H1 (cell line): ENCODE data around the gene VEPH1. TPM values are rescaled to one million over a fixed set of nuclear protein-coding genes. Genes with fewer than 3 reads are reported as not detected.

Experiments
- CTCF ChIA-PET: fragments of 300-600 bp; sonication (Branson Sonifier 250); formaldehyde crosslinking; loops from one replicate; lab custom pipeline; 2021; ENCODE audit not compliant: partially characterized antibody; lab: Charles Lee
- POLR2A ChIA-PET: fragments of 300-600 bp; sonication (Branson Sonifier 250); formaldehyde crosslinking; loops from one replicate; lab custom pipeline; 2021; ENCODE audit warnings: inconsistent platforms; ENCODE audit not compliant: partially characterized antibody; lab: Charles Lee
- DNase-seq, 2 experiments: peaks; one replicate each; pipeline versions ENCODE4 v3.0.0 to v3.0.0-alpha.2; 2010 to 2022; ENCODE audit warnings: low spot score in 2 of 2, low read depth in 1 of 2, mixed read lengths in 1 of 2
- FAIRE-seq: peaks from 2 replicates; lab custom pipeline; 2011; peaks lifted over from hg19 to GRCh38; lab: Jason Lieb, UNC
- H2AFZ ChIP-seq: 2 replicates; pipeline ENCODE4 v1.8.1; 2012; ENCODE audit warnings: low read length, inconsistent platforms
- H2AK5ac ChIP-seq: 2 replicates; pipeline ENCODE4 v1.6.1; 2013; ENCODE audit warnings: low read depth, low read length
- H2BK120ac ChIP-seq: replicated peaks from 2 replicates; pipeline ENCODE3; 2013; ENCODE audit warnings: low read depth, low read length, inconsistent platforms
- H2BK12ac ChIP-seq: 2 replicates; pipeline ENCODE4 v1.6.1; 2013; ENCODE audit warnings: low read depth, low read length
- H2BK15ac ChIP-seq: 2 replicates; pipeline ENCODE4 v1.6.1; 2013; ENCODE audit warnings: low read length
- H2BK20ac ChIP-seq: 2 replicates; pipeline ENCODE4 v1.6.1; 2013; ENCODE audit warnings: low read length
- H2BK5ac ChIP-seq: 2 replicates; pipeline ENCODE4 v1.6.1; 2013; ENCODE audit warnings: low read depth, low read length
- H3K14ac ChIP-seq: 2 replicates; pipeline ENCODE4 v1.6.1; 2013; ENCODE audit warnings: inconsistent platforms; ENCODE audit not compliant: insufficient read length
- H3K18ac ChIP-seq: 2 replicates; pipeline ENCODE4 v1.6.1; 2013; ENCODE audit warnings: low read length; ENCODE audit errors: extremely low read depth
- H3K23ac ChIP-seq: 2 replicates; pipeline ENCODE4 v1.6.1; 2013; ENCODE audit warnings: inconsistent platforms; ENCODE audit not compliant: insufficient read length
- H3K23me2 ChIP-seq: 2 replicates; pipeline ENCODE4 v1.6.1; 2013; ENCODE audit warnings: low read depth, low read length
- H3K27ac ChIP-seq: 2 replicates; pipeline ENCODE4 v1.6.1; 2011; ENCODE audit warnings: low read depth, low read length, inconsistent platforms
- H3K27me3 ChIP-seq, 4 experiments: replicated peaks in 1 of 4; 1 replicate in 1 of 4; 2 replicates in 3 of 4; pipeline versions ENCODE4 v1.6.1 to v1.8.1; 2011 to 2013; ENCODE audit warnings: low read length in 3 of 4, mild to moderate bottlenecking in 3 of 4, inconsistent platforms in 2 of 4, mixed read lengths in 2 of 4, moderate library complexity in 1 of 4; ENCODE audit not compliant: control insufficient read depth in 3 of 4, insufficient read depth in 3 of 4; ENCODE audit errors: extremely low read depth in 1 of 4
- H3K36me3 ChIP-seq, 4 experiments: 2 replicates each; pipeline versions ENCODE4 v1.6.1 to v1.8.1; 2011 to 2013; ENCODE audit warnings: mild to moderate bottlenecking in 4 of 4, low read length in 3 of 4, moderate library complexity in 2 of 4, control low read depth in 1 of 4, inconsistent platforms in 1 of 4; ENCODE audit not compliant: insufficient read depth in 4 of 4, control insufficient read depth in 2 of 4
- H3K4ac ChIP-seq: replicated peaks from 2 replicates; pipeline ENCODE3; 2013; ENCODE audit warnings: low read length, low read depth, mixed read lengths, inconsistent platforms; ENCODE audit not compliant: insufficient read length
- H3K4me1 ChIP-seq, 4 experiments: replicated peaks in 1 of 4; 1 replicate in 1 of 4; 2 replicates in 3 of 4; pipeline versions ENCODE4 v1.6.1 to v1.8.1; 2011 to 2013; ENCODE audit warnings: low read length in 3 of 4, inconsistent platforms in 2 of 4, mixed read lengths in 1 of 4; ENCODE audit not compliant: insufficient read depth in 4 of 4, control insufficient read depth in 3 of 4
- H3K4me2 ChIP-seq, 2 experiments: 2 replicates each; pipeline versions ENCODE4 v1.6.1 to v1.8.1; 2011 to 2013; ENCODE audit warnings: low read depth in 2 of 2, low read length in 2 of 2, control low read depth in 1 of 2, inconsistent platforms in 1 of 2, mild to moderate bottlenecking in 1 of 2; ENCODE audit not compliant: insufficient read depth in 1 of 2
- H3K4me3 ChIP-seq, 4 experiments: fragments of 200-600, 300-600 bp in 1 of 4; sonication (generic), shearing (Covaris generic), sonication (Bioruptor Twin) in 1 of 4; 2 replicates each; pipeline versions ENCODE4 v1.5.1 to v1.8.1; 2011 to 2016; ENCODE audit warnings: low read length in 4 of 4, low read depth in 3 of 4, control low read depth in 2 of 4, inconsistent platforms in 2 of 4, mild to moderate bottlenecking in 2 of 4, mixed read lengths in 1 of 4, moderate library complexity in 1 of 4; ENCODE audit not compliant: insufficient read depth in 2 of 4; ENCODE audit errors: extremely low read depth in 1 of 4
- H3K56ac ChIP-seq: replicated peaks from 2 replicates; pipeline ENCODE3; 2013; ENCODE audit warnings: low read depth, mild to moderate bottlenecking, mixed read lengths, low read length, inconsistent platforms; ENCODE audit not compliant: insufficient read length
- H3K79me1 ChIP-seq: 2 replicates; pipeline ENCODE4 v1.6.1; 2013; ENCODE audit warnings: low read depth, low read length, control low read depth
- H3K79me2 ChIP-seq, 2 experiments: 2 replicates each; pipeline versions ENCODE4 v1.6.1 to v1.8.1; 2012 to 2013; ENCODE audit warnings: low read length in 2 of 2, mild to moderate bottlenecking in 2 of 2, inconsistent platforms in 1 of 2; ENCODE audit not compliant: insufficient read depth in 2 of 2, control insufficient read depth in 1 of 2
- H3K9ac ChIP-seq, 4 experiments: replicated peaks in 1 of 4; 1 replicate in 1 of 4; 2 replicates in 3 of 4; pipeline versions ENCODE4 v1.6.1 to v1.8.1; 2011 to 2013; ENCODE audit warnings: low read depth in 3 of 4, low read length in 3 of 4, control low read depth in 2 of 4, mild to moderate bottlenecking in 2 of 4, moderate library complexity in 2 of 4, inconsistent platforms in 1 of 4; ENCODE audit errors: extremely low read depth in 1 of 4
- H3K9me3 ChIP-seq, 2 experiments: 2 replicates each; pipeline versions ENCODE4 v1.6.1 to v1.8.1; 2012 to 2013; ENCODE audit warnings: mild to moderate bottlenecking in 2 of 2, moderate library complexity in 2 of 2, control low read depth in 1 of 2, inconsistent platforms in 1 of 2, low read depth in 1 of 2, low read length in 1 of 2, mixed read lengths in 1 of 2; ENCODE audit not compliant: insufficient read depth in 2 of 2
- H4K20me1 ChIP-seq, 2 experiments: replicated peaks in 1 of 2; 2 replicates each; pipeline versions ENCODE3 to v1.8.1; 2011 to 2013; ENCODE audit warnings: inconsistent platforms in 2 of 2, low read length in 2 of 2, mild to moderate bottlenecking in 1 of 2; ENCODE audit not compliant: insufficient read depth in 2 of 2, control insufficient read depth in 1 of 2
- H4K5ac ChIP-seq: 2 replicates; pipeline ENCODE4 v1.6.1; 2013; ENCODE audit warnings: low read length, low read depth, mixed read lengths, inconsistent platforms; ENCODE audit not compliant: insufficient read length
- H4K8ac ChIP-seq: 2 replicates; pipeline ENCODE4 v1.8.0; 2013; ENCODE audit warnings: mild to moderate bottlenecking, moderate library complexity, low read length, inconsistent platforms; ENCODE audit not compliant: insufficient read depth; ENCODE audit errors: extremely low read depth
- H4K91ac ChIP-seq: replicated peaks from 2 replicates; pipeline ENCODE3; 2013; ENCODE audit warnings: low read length, mixed read lengths, inconsistent platforms; ENCODE audit not compliant: insufficient read length
- ASH2L ChIP-seq: fragments of 200-600, 300-600 bp; sonication (generic); IDR thresholded peaks from one replicate; pipeline ENCODE4 v1.7.1; 2017; ENCODE audit warnings: low read length
- HDAC2 ChIP-seq, 2 experiments: fragments of 300-600 bp in 1 of 2; sonication (generic) in 1 of 2; IDR thresholded peaks; 2 replicates each; pipeline ENCODE4 v1.6.1; 2011 to 2012; ENCODE audit warnings: low read depth in 2 of 2, low read length in 2 of 2, mild to moderate bottlenecking in 2 of 2, moderate library complexity in 2 of 2, borderline replicate concordance in 1 of 2, inconsistent platforms in 1 of 2
- HDAC6 ChIP-seq: IDR thresholded peaks from one replicate; pipeline ENCODE4 v1.7.1; 2012; ENCODE audit warnings: low read depth, mild to moderate bottlenecking, inconsistent platforms, low read length, moderate library complexity
- JUND ChIP-seq: IDR thresholded peaks from 2 replicates; pipeline ENCODE4 v1.6.1; 2011; ENCODE audit warnings: mild to moderate bottlenecking, improper control_type of control experiment, low read length
- POU5F1 ChIP-seq: IDR thresholded peaks from 2 replicates; pipeline ENCODE4 v1.6.1; 2011; ENCODE audit warnings: low read depth, mild to moderate bottlenecking, low read length, moderate library complexity
- SIX5 ChIP-seq: IDR thresholded peaks from 2 replicates; pipeline ENCODE4 v1.6.1; 2011; ENCODE audit warnings: mild to moderate bottlenecking, low read depth, low read length
- SP4 ChIP-seq: IDR thresholded peaks from 2 replicates; pipeline ENCODE4 v1.6.1; 2012; ENCODE audit warnings: low read length, inconsistent platforms
- USF2 ChIP-seq: IDR thresholded peaks from 2 replicates; pipeline ENCODE4 v1.6.1; 2011; ENCODE audit warnings: low read length, improper control_type of control experiment
- polyA plus RNA-seq, 7 experiments: library from polyadenylated mRNA; depleted of rRNA in 3 of 7; stranded (reverse) in 5 of 7; unstranded in 2 of 7; fragments of >200 nt in 5 of 7; fragments of 200-250 nt in 2 of 7; gene quantifications; 1 replicate in 5 of 7; 2 replicates in 1 of 7; 4 replicates in 1 of 7; pipeline versions ENCODE4 v1.2.1 to v1.2.3, GENCODE V29; 2011 to 2013; ENCODE audit warnings: missing spikeins in 2 of 7, mixed read lengths in 2 of 7
- total RNA-seq: library from RNA; stranded (reverse); fragmentation: NEBNext Ultra II Directional; extraction: Animal tissue kit (Norgen Biotek cat#: 25700); gene quantifications from 2 replicates; pipeline ENCODE4 v1.2.1, GENCODE V29; 2021

Gene VEPH1
- total and polyA plus RNA-seq, 2 of the 8 experiments (the other 6 are each of a cell fraction or from before 2014, with no cell fraction given), result 12.0 to 18.3 TPM

- H2BK15ac ChIP-seq, result no peak overlapping the region
- H3K9ac ChIP-seq, result no peak overlapping the region
- POLR2A ChIA-PET, result no interaction called here
- no peaks in the 10 kb centered on the region for H3K79me2 ChIP-seq
- no peak overlapping the region for H3K4ac ChIP-seq
- H3K18ac ChIP-seq, result no peak overlapping the region
- DNase-seq (no peak), FAIRE-seq (no peak)
- no peak overlapping the region for H3K4me3 ChIP-seq
- H2BK20ac ChIP-seq, result no peak overlapping the region
- H3K4me2 ChIP-seq, result no peak overlapping the region
- H3K27me3 ChIP-seq, result no peaks in the 10 kb centered on the region
- H2BK12ac ChIP-seq, result no peak overlapping the region
- no peaks in the 10 kb centered on the region; a peak in 1 of 8 replicates for H3K36me3 ChIP-seq
- peaks cover 0 to 10% of the 10 kb centered on the region in 2 experiments; a peak in 1 of 4 replicates for H3K9me3 ChIP-seq
- CTCF ChIA-PET, result interaction anchor here (0.7 kb wide), 1 partner anchor 12 kb away, joined by 3 read pairs; no protein-coding TSS in a partner anchor
- no peaks in the 10 kb centered on the region for H3K4me1 ChIP-seq
- no peaks in the 10 kb centered on the region for H3K79me1 ChIP-seq
- no peak overlapping the region for H2BK120ac ChIP-seq
- H4K20me1 ChIP-seq, result no peaks in the 10 kb centered on the region
- TF ChIP-seq SIX5, result no peak
- no peak for TF ChIP-seq HDAC2 (IDR thresholded peaks at IDR 0.05; ENCODE audit: borderline replicate concordance in 1 of 2, low read depth in 2 of 2, low read length in 2 of 2)
- no peak for TF ChIP-seq USF2
- TF ChIP-seq ASH2L, result no peak
- TF ChIP-seq JUND, result no peak
- TF ChIP-seq POU5F1, result no peak
- no peak for TF ChIP-seq HDAC6
- TF ChIP-seq SP4, result no peak
- no peak overlapping the region for H2AK5ac ChIP-seq
- no peak overlapping the region for H3K27ac ChIP-seq
- H3K23ac ChIP-seq, result no peak overlapping the region
- no peak overlapping the region for H4K91ac ChIP-seq
- no peak overlapping the region for H4K8ac ChIP-seq
- H3K23me2 ChIP-seq, result no peaks in the 10 kb centered on the region
- no peak overlapping the region for H2AFZ ChIP-seq
- no peak overlapping the region for H2BK5ac ChIP-seq
- no peak overlapping the region for H3K56ac ChIP-seq
- no peak overlapping the region for H4K5ac ChIP-seq
- H3K14ac ChIP-seq, result no peak overlapping the region
These were observed 17.4 kb upstream of the VEPH1 start for GRCh38 chr3:157520485-157521150.
